Adrenal gland (tissue), 12 donors: Measurements from ENCODE around the gene TBC1D9. TPM values are rescaled to one million over a fixed set of nuclear protein-coding genes. Genes with fewer than 3 reads are reported as not detected.

Source experiments
- DNase-seq, 7 donors: peaks; one replicate each; pipeline ENCODE4 v3.0.0-alpha.2; 2019 to 2020
- H3K27ac ChIP-seq, 5 donors: fragments of 200-600 bp; sonication (generic) in 4 of 5; 1 replicate in 3 of 5; 2 replicates in 2 of 5; pipeline versions ENCODE4 v1.5.1 to v1.8.0; 2016 to 2020; ENCODE audit warnings: mild to moderate bottlenecking in 1 of 5
- H3K27me3 ChIP-seq: fragments of 200-600 bp; 2 replicates; pipeline ENCODE4 v1.8.0; 2021
- H3K36me3 ChIP-seq, 2 donors: fragments of 200-600 bp; replicated peaks in 1 of 2; 1 replicate in 1 of 2; 2 replicates in 1 of 2; pipeline versions ENCODE4 v1.5.1 to v1.8.0; 2018 to 2022
- H3K4me1 ChIP-seq, 2 donors: fragments of 200-600 bp; replicated peaks in 1 of 2; 1 replicate in 1 of 2; 2 replicates in 1 of 2; pipeline versions ENCODE4 v1.5.1 to v1.8.0; 2018 to 2021
- H3K4me3 ChIP-seq, 4 donors: fragments of 200-600 bp; sonication (generic) in 3 of 4; one replicate each; pipeline ENCODE4 v1.5.1; 2016 to 2018
- H3K9me3 ChIP-seq, 3 donors: fragments of 200-600 bp; sonication (generic) in 1 of 3; replicated peaks in 1 of 3; 1 replicate in 2 of 3; 2 replicates in 1 of 3; pipeline versions ENCODE4 v1.5.1 to v1.8.0; 2016 to 2021
- POLR2A ChIP-seq, 2 donors: fragments of 450-650 bp; IDR thresholded peaks; one replicate each; pipeline ENCODE4 v1.6.1; 2017; ENCODE audit warnings: antibody characterized with exemption in 2 of 2, mild to moderate bottlenecking in 2 of 2, moderate library complexity in 1 of 2
- WGBS, 4 donors: extraction: QIAGEN DNeasy Blood & Tissue Kit in 2 of 4; methylation state at CpG; one replicate each; pipeline versions ENCODE4 v1.1.5 to v1.1.7; 2013 to 2017; 5-methylcytosine and 5-hydroxymethylcytosine counted together
- intact Hi-C, 2 donors: fragments of 100-400 bp; cut with DNase I; formaldehyde crosslinking; loops; one replicate each; pipeline versions ENCODE4 v1.14.1 to v1.15.0; 2022 to 2023
- polyA plus RNA-seq, 3 donors: library from polyadenylated mRNA; stranded (reverse); fragments of 200-250 nt in 2 of 3; fragments of 350-450 nt in 1 of 3; fragmentation: Illumina TruSeq in 1 of 3; extraction: RNeasy Lipid Tissue Mini Kit (QIAGEN cat#74804) in 1 of 3; gene quantifications; one replicate each; pipeline ENCODE4 v1.2.3, GENCODE V29; 2013 to 2014
- small RNA-seq, 2 donors: library from RNA; depleted of rRNA; stranded (forward); fragments of <200 nt; gene quantifications; one replicate each; pipeline ENCODE3, GENCODE V24; 2016
- total RNA-seq, 9 donors: library from RNA; depleted of rRNA in 4 of 9; stranded (reverse); fragments of >200 nt in 4 of 9; fragments of 120-200 nt in 1 of 9; fragmentation: NEBNext Ultra II Directional in 1 of 9; extraction: Animal tissue kit (Norgen Biotek cat#: 25700) in 1 of 9; gene quantifications; one replicate each; pipeline versions ENCODE4 v1.1.0 to v1.2.4, GENCODE V29; 2013 to 2023
- TF ChIP-seq, protein P1 (sequence below), 6 experiments: fragments of 450-650 bp in 4 of 6; fragments of 200-600 bp in 2 of 6; sonication (generic) in 1 of 6; IDR thresholded peaks; 1 replicate in 5 of 6; 2 replicates in 1 of 6; pipeline versions ENCODE4 v1.5.1 to v1.8.0; 2016 to 2021; ENCODE audit warnings: antibody characterized with exemption in 6 of 6, mild to moderate bottlenecking in 2 of 6, moderate library complexity in 1 of 6
- donor health status: healthy with polysubstance abuse.
- donor health status: Bipolar disorder and iron deficiency.
- donor health status: DM: yes; HTN: yes; CAD: no.
- donor health status: DM: no; HTN: no; CAD: no.
- donor health status: DM: no; HTN: no; CAD: no.
- donor health status: DM: yes; HTN: yes; CAD: no.

The TBC1D9 gene
- total and polyA plus RNA-seq, 12 donors: 3.8 to 27.7 (median 14.3) TPM

DNA sequence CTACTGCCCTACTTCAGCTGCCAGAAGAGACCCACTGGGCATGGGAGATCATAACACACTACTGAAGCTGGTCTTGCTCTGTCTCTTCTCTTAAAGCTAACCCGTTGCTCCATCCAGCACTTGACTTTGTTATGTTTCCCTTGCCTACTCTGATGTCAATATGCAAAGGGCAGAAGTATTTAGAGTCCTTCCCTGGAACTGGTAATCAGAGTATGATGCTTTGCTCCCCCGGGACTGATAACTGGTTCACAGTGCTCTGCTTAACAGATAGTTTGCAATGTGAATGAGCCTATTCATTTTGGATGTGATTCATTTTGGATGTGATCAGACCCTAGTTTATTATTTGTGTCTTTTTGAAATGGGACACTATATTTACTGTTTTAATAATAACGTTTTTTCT lies 175.1 kb downstream of the TBC1D9 start:
- intact Hi-C loops: no loop called here
- H3K27me3 ChIP-seq: peaks cover 13% of the 10 kb centered on the region
- no peaks in the 10 kb centered on the region for H3K4me1 ChIP-seq
- DNase-seq: no peak
- no peaks in the 10 kb centered on the region for H3K9me3 ChIP-seq
- no peak overlapping the region for H3K4me3 ChIP-seq
- no peaks in the 10 kb centered on the region for H3K36me3 ChIP-seq
- TF ChIP-seq, protein P1, sequence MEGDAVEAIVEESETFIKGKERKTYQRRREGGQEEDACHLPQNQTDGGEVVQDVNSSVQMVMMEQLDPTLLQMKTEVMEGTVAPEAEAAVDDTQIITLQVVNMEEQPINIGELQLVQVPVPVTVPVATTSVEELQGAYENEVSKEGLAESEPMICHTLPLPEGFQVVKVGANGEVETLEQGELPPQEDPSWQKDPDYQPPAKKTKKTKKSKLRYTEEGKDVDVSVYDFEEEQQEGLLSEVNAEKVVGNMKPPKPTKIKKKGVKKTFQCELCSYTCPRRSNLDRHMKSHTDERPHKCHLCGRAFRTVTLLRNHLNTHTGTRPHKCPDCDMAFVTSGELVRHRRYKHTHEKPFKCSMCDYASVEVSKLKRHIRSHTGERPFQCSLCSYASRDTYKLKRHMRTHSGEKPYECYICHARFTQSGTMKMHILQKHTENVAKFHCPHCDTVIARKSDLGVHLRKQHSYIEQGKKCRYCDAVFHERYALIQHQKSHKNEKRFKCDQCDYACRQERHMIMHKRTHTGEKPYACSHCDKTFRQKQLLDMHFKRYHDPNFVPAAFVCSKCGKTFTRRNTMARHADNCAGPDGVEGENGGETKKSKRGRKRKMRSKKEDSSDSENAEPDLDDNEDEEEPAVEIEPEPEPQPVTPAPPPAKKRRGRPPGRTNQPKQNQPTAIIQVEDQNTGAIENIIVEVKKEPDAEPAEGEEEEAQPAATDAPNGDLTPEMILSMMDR (IDR thresholded peaks at IDR 0.05): no peak
- no peak for TF ChIP-seq POLR2A (IDR thresholded peaks at IDR 0.05)
- 36 to 55% (median 42%) methylated on average over 3 of the region's 3 CpGs for WGBS, 4 donors
- no peak overlapping the region for H3K27ac ChIP-seq

DNA sequence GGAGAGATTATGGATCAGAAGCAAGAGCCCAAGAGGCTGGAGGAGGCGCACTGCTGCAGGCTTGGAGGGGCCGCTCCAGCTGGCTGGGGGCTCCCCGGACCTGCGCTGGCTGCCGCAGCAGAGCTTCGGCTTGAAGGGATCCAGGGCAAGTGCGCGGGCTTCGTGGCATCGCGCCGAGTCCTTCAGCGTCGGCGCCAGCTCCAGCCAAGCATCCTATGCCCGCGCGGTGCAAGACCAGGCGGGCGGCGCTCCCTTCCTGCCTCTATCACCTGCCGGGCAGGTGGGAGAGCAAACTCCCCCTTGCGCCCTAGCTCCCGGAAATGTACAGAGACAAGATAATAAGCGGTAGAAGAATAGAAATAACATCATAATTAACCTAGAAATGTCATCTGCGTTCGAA lies 176.9 kb downstream of the TBC1D9 start:
- WGBS, 4 donors: 13 to 17% (median 16%) methylated on average over 27 of the region's 27 CpGs
- Histone ChIP-seq H3K9me3 (no peaks in the 10 kb centered on the region), H3K36me3 (no peaks in the 10 kb centered on the region), H3K27ac (no peak overlapping the region), H3K27me3 (peaks cover 13% of the 10 kb centered on the region), H3K4me3 (no peak overlapping the region), H3K4me1 (no peaks in the 10 kb centered on the region)
- DNase-seq: no peak
- intact Hi-C loops: no loop called here
- TF ChIP-seq, protein P1 (IDR thresholded peaks at IDR 0.05): no peak
- TF ChIP-seq POLR2A (IDR thresholded peaks at IDR 0.05): no peak

DNA sequence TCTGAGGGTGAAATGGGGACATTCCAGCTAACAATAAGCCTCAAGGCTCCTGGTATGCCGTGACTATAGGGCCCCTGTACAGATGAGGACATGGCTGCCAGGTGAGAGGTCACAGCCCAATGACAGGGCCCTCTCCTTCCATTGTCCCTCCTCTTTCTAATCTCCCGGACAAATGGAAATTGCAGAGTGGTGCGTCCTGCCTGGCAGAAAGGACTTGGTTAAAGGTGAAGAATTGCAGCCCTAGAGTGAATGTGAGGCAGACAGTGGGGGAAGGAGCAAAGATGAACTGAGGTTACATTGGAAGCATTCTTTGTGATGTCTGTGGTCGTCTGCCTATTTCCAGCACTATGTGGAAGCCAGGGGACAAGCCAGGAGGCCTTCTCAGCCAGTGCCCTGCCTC lies 180.7 kb downstream of the TBC1D9 start:
- Histone ChIP-seq H3K9me3 (no peaks in the 10 kb centered on the region), H3K27me3 (peaks cover 16% of the 10 kb centered on the region), H3K4me1 (no peaks in the 10 kb centered on the region), H3K36me3 (no peaks in the 10 kb centered on the region), H3K4me3 (no peak overlapping the region), H3K27ac (no peak overlapping the region)
- no peak for DNase-seq
- 67 to 82% (median 73%) methylated on average over 4 of the region's 4 CpGs for WGBS, 4 donors
- TF ChIP-seq, protein P1 (IDR thresholded peaks at IDR 0.05): no peak
- TF ChIP-seq POLR2A (IDR thresholded peaks at IDR 0.05): no peak
- intact Hi-C loops: no loop called here

DNA sequence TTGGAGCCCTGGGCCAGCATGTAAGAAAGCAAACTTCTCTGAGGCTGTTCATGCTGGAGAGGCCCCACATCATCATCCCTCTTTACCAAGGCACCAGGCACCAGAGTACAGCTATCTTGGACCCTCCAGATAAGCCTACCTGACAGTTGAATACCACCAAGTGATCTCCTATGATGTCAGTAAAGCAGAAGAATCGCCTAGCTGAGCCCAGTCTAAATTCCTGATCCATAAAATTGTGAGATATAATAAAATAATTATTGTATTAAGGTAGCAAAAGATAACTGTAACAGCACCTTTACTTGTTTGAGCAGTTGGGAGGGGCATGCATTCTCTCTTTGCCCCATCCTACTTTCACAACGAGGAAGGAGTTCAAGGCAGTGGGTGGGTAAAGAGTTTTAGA lies 184.6 kb downstream of the TBC1D9 start:
- no peak for TF ChIP-seq POLR2A (IDR thresholded peaks at IDR 0.05)
- TF ChIP-seq, protein P1 (IDR thresholded peaks at IDR 0.05): no peak
- intact Hi-C loops: no loop called here
- Histone ChIP-seq H3K4me3 (no peak overlapping the region), H3K4me1 (peaks cover 10 to 12% of the 10 kb centered on the region in 2 donors), H3K27me3 (peaks cover 23% of the 10 kb centered on the region), H3K9me3 (no peaks in the 10 kb centered on the region), H3K27ac (no peak overlapping the region), H3K36me3 (no peaks in the 10 kb centered on the region)
- DNase-seq: no peak
- 83 to 92% (median 86%) methylated on average over 2 of the region's 2 CpGs for WGBS, 4 donors

Small RNAs within 50 kb of the gene (small RNA-seq; reads per million reads assigned to genes)
- 0 reads per million in 2 donors for gene AC108019.1
- 0 reads per million in 2 donors for gene RF00019
- 0 reads per million in 2 donors for gene RN7SL152P
- gene RNY1P14: 0 reads per million in 2 donors

Other genes starting within 250 kb of the TBC1D9 start
- 10 to 100 TPM; 13.3 to 46.9 (median 33.5) TPM for gene ELMOD2, start 232.2 kb downstream of the TBC1D9 start, total RNA-seq
- gene ELMOD2, start 232.2 kb downstream of the TBC1D9 start, polyA plus RNA-seq: 10 to 100 TPM; 16.1 to 48.5 (median 20.4) TPM
- not detected for gene UCP1, start 187.4 kb downstream of the TBC1D9 start, total RNA-seq
- gene UCP1, start 187.4 kb downstream of the TBC1D9 start, polyA plus RNA-seq: 1 to 10 TPM in 1 of 3 donors, under 1 TPM in 1, not detected in 1; 0.16 to 1.3 TPM